Muscle of arm (tissue), 12 donors: ENCODE results near the gene CTDSPL. TPM values are rescaled to one million over a fixed set of nuclear protein-coding genes. Genes with fewer than 3 reads are reported as not detected.
"Not testable (repeated sequence)": the region's sequence is repeated elsewhere in the genome, so short reads cannot be mapped to it uniquely, and the experiment has no call there.

ENCODE experiments used
- DNase-seq: peaks from one replicate; pipeline ENCODE4 v3.0.0-alpha.2; 2013
- polyA plus RNA-seq, 12 donors: library from polyadenylated mRNA; unstranded; fragments of 120-200 nt; gene quantifications; one replicate each; pipeline ENCODE4 v1.2.1, GENCODE V29; 2013; ENCODE audit not compliant: insufficient read length in 12 of 12

CTDSPL gene
- polyA plus RNA-seq, 12 donors, result 31.9 to 46.5 (median 39.4) TPM; not detected in 1

GRCh38 chr3:37964146-37964545 lies 102.5 kb downstream of the CTDSPL start:
- DNase-seq, result no peak

DNA sequence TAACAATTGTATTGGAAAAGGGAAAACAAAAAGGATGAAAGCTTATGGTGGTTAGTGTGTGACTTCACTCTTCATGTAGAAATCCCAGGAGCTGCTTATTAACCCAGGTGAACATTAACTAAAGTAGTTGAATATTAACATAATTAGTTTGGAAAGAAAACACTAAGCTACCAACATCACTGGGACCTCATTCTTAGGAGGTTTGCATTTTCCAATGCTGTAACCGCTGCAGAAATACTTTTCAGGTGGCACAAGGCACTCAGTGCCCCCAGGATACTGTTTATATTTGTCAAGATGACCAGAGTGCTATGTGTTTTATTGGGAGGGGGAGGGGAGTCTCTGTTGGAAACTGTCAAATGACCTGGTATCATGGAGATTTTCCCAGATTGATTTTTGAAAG lies 103.0 kb downstream of the CTDSPL start:
- DNase-seq, result no peak

GRCh38 chr3:37967260-37967881 lies 105.7 kb downstream of the CTDSPL start:
- peak; percentile 48 for DNase-seq

DNA sequence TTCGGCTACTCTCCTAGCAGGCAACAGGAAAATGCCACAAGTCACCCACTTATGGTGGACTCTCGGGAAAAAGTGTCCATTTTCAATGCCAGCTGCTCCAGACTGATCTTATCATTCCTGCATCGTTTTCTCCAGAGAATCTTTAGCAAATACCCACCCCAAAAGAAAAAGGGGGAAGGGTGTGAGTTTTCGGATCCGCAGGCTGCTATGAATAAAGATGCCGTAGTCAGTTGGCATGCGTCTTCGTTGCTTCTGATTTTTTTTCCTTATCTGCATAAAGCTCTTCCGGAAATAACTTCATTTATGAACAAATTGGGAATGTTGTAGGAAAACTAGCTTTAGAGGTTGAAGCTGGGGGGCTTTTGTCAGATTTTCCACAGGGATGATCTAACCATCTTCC lies 106.5 kb downstream of the CTDSPL start:
- DNase-seq, result no peak

DNA sequence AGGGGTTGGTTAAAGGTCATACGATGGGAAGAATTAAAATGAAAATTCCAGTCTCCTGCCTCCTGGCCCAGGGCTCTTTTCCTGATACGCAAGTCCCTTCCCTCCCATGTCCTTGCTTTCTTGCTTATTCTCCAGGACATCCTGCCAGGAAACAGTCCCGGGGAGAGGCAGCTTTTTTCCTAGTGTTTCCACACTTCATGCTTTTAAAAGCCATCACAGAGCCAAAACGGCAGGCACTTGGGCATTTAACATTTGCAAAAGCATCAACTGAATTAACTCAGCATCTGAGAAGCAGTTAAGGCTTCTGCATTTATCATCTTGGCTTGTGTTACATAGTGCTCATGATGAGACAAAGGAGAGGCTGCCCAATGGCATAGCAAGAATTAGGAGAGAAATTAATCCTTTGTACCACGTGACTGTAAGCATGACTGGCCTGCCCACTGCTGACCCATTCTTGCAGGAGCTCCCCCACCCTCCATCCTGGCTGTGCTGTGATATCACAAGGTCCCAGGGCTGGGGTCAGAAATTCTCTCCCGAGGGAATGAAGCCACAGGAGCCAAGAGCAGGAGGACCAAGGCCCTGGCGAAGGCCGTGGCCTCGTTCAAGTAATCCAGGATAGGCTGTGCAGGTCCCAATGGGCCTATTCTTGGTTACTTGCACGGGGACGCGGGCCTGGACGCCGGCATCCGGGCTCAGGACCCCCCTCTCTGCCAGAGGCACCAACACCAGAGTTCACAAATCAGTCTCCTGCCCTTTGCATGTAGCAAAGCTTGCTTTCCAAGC lies 107.3 kb downstream of the CTDSPL start:
- peak; percentile 38 for DNase-seq

- no peak for DNase-seq
Observed at GRCh38 chr3:37969596-37970100, 108.0 kb downstream of the CTDSPL start.

DNA sequence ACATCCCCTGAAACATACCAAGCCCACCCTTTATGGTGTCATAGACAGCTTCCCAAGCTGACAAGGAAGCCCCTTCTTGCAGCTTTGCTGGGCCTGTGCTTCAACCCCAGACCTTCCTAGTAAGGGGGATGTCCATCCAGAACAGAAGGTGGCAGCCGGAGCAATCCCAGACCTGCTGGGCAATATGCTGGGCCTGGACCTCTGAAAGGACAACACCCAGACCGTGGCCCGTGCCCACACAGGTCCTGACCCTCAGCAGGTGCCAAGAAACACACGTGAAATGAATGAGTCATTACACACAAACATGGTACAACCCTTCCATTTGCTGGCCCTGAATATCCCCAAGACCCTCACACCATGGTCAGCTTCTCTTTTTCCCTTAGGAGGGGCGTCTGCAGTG lies 109.1 kb downstream of the CTDSPL start:
- no peak for DNase-seq

DNA sequence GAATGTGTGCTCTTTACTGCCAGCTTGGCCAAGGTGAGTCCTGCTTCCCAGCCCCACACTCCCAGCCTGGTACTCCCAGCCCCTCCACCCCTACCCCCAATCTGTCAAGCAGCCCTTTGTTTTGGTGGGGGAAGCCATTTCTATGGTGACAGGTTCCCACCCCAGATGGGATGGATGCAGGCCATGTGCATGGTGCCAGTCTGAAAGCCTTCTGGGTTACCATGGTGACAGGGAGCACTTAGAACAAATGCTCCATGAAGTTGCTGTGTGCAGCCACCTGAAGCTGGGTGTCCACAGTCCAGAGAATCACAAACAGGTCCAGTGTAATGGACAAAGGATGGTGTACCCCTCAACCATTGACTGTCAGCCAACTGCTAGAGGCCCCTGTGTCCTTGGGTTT lies 109.8 kb downstream of the CTDSPL start:
- DNase-seq, result no peak

DNA sequence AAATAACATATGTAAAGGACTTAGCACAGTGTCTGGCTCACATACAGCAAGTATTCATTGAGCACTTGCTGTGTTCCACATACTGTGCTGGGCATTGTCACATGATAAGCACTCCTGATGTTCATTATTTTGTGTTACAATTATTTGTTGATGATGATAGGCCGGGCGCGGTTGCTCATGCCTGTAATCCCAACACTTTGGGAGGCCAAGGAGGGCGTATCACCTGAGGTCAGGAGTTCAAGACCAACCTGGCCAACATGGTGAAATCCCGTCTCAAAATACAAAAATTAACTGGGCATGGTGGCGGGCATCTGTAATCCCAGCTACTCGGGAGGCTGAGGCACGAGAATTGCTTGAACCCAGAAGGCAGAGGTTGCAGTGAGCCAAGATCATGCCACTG lies 110.4 kb downstream of the CTDSPL start:
- DNase-seq, result not testable (repeated sequence)

DNA sequence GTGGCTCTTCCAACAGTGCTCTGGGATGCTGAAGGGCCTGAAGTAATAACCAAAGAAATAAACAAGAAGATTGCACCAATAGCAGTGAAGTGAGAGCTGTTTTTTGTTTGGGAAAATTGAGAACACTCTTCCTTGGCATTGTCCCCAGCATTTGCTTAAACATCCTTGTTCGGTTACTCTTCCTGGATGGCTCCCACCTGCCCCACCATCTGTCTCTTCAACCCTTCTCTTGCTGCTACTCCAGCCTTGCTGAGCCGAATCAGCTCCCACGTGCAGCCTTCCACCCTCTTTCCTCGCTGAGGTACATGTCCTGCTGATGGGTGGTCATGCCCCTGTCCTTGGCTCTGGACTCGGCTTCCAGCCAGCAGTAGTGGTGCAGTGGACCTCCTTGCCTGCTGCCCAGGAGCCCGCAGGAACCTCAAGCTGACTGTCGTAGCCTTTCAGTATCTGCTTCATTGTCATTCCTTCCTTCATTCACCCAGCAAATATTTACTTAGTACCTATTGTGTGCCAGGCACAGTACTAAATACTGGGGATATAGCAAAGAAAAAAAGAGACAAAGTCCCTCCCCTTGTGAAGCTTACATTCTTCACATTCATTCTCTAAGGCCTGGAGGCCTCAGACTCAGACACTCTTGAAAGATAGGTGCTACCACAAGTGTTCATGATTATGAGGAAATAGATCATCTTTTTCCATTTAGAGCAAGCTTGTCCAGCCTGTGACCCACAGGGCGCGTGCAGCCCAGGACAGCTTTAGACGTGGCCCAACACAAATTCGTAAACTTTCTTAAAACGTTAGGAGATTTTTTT lies 111.8 kb downstream of the CTDSPL start:
- no peak for DNase-seq

DNA sequence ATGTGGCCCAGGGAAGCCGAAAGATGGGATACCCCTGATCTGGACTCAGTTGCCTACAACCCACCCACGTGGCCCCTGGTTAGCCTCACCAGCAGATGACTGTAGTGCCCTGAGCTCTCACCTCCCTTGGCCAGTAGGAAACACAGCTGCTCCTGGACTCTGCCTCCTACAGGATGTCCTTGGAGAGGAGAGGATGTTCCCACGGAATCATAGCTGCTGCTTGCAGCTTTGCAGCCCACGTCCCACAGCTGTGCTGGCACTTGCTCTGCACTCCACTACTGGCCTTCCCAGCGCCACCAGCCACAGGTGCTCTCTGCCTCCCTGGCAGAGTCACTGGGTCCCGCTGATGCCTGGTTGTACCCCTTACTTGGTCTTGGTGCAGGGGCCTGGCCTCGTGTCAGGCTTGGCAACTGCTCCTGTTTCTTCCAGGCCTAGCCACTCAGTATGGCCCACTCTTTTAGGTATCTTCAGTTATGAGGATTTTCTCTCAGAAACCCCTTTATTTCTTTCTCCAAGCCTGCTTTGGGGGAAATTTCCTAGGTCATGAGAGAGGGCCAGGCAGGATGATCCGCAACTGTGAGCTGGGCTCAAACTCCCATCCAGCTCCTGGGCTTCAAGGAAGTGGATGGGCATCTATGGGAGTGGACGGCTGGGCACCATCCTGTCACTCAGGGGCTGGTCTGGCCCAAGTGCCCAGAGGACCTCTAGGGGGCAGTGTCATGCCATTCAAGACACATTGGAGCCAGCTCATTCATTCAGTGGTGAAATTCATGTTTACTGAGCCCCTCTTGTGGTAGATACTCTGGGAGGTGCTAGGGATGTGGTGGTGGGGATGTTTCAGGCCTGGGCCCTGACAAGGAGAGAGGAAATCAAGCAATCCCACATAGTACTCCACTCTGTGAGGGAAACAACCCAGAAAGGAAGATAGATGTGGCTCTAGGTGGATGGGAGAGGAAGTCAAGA lies 112.7 kb downstream of the CTDSPL start:
- no peak for DNase-seq

DNA sequence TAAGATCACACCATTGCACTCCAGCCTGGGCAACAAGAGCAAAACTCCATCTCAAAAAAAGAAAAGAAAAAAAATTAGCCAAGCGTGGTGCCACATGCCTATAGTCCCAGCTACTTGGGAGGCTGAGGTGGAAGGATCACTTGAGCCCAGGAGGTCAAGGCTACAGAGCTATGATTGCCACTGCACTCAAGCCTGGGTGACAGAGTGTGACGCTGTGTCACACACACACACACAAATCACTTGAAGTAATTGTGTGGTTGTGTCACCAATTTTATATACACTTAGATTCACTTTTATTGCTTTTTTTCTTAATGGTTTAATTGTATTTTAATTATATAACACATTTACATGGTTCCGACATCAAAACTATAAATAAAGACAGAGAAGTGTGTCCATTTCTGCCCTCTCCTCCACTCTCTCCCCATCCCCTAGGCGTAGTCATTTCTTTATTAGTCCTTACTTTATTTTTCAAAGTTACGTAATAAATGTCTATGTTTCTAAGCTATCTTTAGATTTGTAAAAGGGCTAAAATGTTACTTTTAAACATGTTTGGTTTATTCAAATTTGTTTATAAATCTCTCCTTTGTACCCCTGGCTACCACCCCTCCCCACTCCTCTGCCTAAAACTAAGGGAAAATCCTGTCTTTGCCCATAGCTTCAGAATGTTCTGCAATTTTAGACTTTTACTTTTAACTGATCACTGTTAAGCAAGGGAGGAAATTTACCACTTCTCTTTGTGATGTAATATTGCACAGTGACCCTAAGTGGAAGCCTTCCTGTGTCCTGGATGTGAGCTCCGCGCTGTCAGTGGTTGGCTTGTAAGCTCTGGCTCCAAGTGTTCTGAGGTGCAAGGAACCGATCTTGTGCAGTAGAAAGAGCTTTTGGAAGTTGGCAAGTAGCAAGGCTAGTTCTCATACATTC lies 118.1 kb downstream of the CTDSPL start:
- no peak for DNase-seq

GRCh38 chr3:37980462-37981347 lies 119.0 kb downstream of the CTDSPL start:
- DNase-seq, result no peak

- no peak for DNase-seq
Observed at GRCh38 chr3:37981348-37981664, 119.6 kb downstream of the CTDSPL start.

DNA sequence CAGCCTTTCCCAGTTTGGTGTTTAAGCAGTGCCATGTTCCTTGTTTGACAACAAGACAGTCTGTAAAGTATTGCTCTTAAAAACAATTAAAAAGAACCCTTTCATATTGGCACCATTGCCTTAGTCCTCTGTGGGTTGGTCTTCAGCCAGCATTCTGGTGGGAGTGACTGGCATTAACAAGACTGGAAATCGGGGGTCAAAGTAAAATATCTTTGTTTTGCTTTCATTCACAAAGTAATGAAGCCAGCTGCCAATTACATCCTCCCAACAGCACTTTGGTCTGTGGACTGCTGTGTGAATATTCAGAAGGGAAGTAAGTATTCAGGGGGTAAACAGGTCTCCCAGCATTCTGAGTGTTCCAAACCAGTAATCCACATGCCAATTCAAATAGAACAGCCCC lies 120.7 kb downstream of the CTDSPL start:
- DNase-seq, result no peak

DNA sequence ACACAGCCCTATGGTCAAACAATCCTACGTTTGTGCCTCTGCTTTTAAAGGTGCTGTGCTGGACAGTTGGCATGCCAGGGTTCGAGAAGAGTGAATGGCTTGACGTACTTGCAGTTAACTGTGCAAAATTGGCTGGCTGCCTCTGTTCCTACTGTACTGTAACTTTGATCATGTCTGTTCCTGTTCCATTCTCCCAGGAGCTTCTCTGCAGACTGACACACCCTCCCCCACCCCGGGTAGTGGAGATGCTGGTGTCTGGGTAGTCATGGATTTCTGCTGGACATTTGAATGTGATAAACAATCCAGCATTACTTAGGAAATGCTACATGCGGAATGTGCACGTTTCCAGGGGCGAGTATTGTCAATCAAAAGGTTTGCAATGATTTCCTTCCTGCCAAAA lies 122.4 kb downstream of the CTDSPL start:
- DNase-seq, result no peak

DNA sequence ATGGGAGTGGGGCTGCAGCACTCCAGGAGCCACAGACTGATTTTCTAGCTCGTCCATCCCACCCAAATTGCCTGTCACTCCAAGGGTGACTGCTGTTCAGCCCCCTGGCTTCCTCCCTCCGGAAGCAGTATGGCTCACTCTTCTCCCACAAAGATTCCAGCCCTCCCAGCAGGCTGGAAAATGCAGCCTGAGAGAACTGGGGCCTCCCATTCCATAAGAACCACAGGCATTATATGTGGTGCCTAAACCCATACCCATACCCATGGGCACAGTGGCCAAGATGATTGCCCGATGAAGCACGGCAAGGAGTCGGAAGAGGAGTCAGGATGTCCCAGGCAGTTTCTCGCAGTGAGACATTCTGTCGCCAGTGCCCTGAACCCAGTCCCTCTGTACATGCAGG lies 122.9 kb downstream of the CTDSPL start:
- DNase-seq, result no peak

DNA sequence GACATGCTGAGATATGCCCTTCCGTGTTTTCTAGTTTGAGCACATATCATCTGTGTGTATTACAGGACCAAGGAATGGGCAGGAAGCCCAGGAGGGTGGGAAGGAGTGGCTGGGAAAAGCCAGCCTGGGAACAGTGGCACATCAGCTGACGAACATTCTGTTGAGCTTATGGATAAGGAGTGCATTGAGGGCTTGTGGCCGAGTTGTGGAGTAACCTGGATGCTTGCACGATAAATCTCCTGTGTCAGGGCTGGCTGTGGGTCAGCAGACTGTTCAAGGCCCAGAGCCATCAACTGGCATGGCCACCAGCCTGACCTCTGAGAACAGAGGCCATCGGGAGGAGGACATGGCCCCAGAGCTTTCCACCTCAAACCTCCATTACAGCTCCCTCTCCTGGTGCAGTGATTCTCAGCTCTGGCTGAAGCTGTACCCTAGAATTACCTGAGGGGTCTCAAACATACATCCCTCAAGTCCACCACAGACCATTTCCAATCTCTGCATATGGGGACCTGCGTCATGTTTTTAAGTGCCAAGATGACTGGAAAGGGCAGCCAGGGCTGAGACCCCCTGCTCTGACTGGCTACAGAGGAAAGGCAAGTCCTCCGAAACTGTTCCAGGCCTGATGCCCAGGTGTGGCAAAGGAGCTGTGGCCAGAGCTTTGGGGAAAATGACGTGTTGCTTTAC lies 124.1 kb downstream of the CTDSPL start:
- DNase-seq, result no peak
